Panc1 (cell line): ENCODE measurements around the gene SLC35F5.

ENCODE experiments used
- CTCF ChIP-seq: fragments of 450-650 bp; IDR thresholded peaks from 2 replicates; pipeline ENCODE4 v1.5.1; 2017; ENCODE audit warnings: mild to moderate bottlenecking
- POLR2AphosphoS5 ChIP-seq: IDR thresholded peaks from 2 replicates; pipeline ENCODE4 v1.6.1; 2012; ENCODE audit warnings: mild to moderate bottlenecking, low read depth, low read length, moderate library complexity
- REST ChIP-seq, 2 experiments: IDR thresholded peaks; 2 replicates each; pipeline ENCODE4 v1.6.1; 2011 to 2012; ENCODE audit warnings: low read depth in 2 of 2, control low read depth in 1 of 2, low read length in 1 of 2, mild to moderate bottlenecking in 1 of 2, moderate library complexity in 1 of 2; ENCODE audit not compliant: insufficient read depth in 1 of 2
- SIN3A ChIP-seq: IDR thresholded peaks from 2 replicates; pipeline ENCODE4 v1.6.1; 2012; ENCODE audit warnings: low read depth, mild to moderate bottlenecking, low read length, moderate library complexity, borderline replicate concordance; ENCODE audit not compliant: insufficient read depth
- TCF7L2 ChIP-seq: IDR thresholded peaks from 2 replicates; pipeline ENCODE4 v1.6.1; 2011; ENCODE audit warnings: mild to moderate bottlenecking, low read depth, low read length, inconsistent platforms

GRCh38 chr2:113784823-113785744 is 28.6 kb upstream of the SLC35F5 start:
- TF ChIP-seq CTCF, result no peak
- TF ChIP-seq POLR2AphosphoS5, result no peak
- TF ChIP-seq REST (IDR thresholded peaks at IDR 0.05; ENCODE audit: insufficient read depth in 1 of 2, low read depth in 2 of 2, low read length in 1 of 2), result no peak
- TF ChIP-seq SIN3A, result no peak
- TF ChIP-seq TCF7L2, result no peak
